Measurements from ENCODE around the gene MLLT6.

GRCh38 chr17:38673707-38674013 lies 31.4 kb upstream of the MLLT6 start:
- no peak for TF ChIP-seq CTCF (IDR thresholded peaks at IDR 0.05)
- TF ChIP-seq POLR2A (IDR thresholded peaks at IDR 0.05; ENCODE audit: low read depth) = no peak

All from esophagus muscularis mucosa (tissue), 3 donors.